SW480 (cell line): Measurements from ENCODE around the gene SDC3.

Experiments used
- DNase-seq: peaks from one replicate; pipeline ENCODE4 v3.0.0-alpha.2; 2016; ENCODE audit warnings: low spot score

The SDC3 gene

GRCh38 chr1:30847358-30847972 is 61.1 kb downstream of the SDC3 start:
- peak; percentile 88 for DNase-seq

- no peak for DNase-seq
These were observed 62.0 kb downstream of the SDC3 start for GRCh38 chr1:30846587-30846986.

GRCh38 chr1:30845904-30846290 is 62.7 kb downstream of the SDC3 start:
- DNase-seq, result no peak

- DNase-seq, result no peak
These were observed 63.2 kb downstream of the SDC3 start for GRCh38 chr1:30845237-30845903.

- no peak for DNase-seq
These were observed 63.9 kb downstream of the SDC3 start for GRCh38 chr1:30844631-30845030.

- no peak for DNase-seq
These were observed 65.7 kb downstream of the SDC3 start for GRCh38 chr1:30842697-30843354.

- no peak for DNase-seq
These were observed 67.5 kb downstream of the SDC3 start for GRCh38 chr1:30840904-30841598.

- DNase-seq, result no peak
These were observed 68.7 kb downstream of the SDC3 start for GRCh38 chr1:30839827-30840359.

GRCh38 chr1:30838996-30839395 is 69.6 kb downstream of the SDC3 start:
- no peak for DNase-seq

- DNase-seq, result no peak
These were observed 70.9 kb downstream of the SDC3 start for GRCh38 chr1:30837653-30838052.

GRCh38 chr1:30834253-30834652 is 74.3 kb downstream of the SDC3 start:
- no peak for DNase-seq

GRCh38 chr1:30830537-30830936 is 78.0 kb downstream of the SDC3 start:
- no peak for DNase-seq

GRCh38 chr1:30829889-30830288 is 78.7 kb downstream of the SDC3 start:
- no peak for DNase-seq

GRCh38 chr1:30824736-30825429 is 83.7 kb downstream of the SDC3 start:
- no peak for DNase-seq

- DNase-seq, result peak; percentile 93
These were observed 84.4 kb downstream of the SDC3 start for GRCh38 chr1:30823969-30824735.

- no peak for DNase-seq
These were observed 85.0 kb downstream of the SDC3 start for GRCh38 chr1:30823627-30823968.

GRCh38 chr1:30822966-30823581 is 85.5 kb downstream of the SDC3 start:
- no peak for DNase-seq

- DNase-seq, result no peak
These were observed 86.6 kb downstream of the SDC3 start for GRCh38 chr1:30822006-30822405.

- no peak for DNase-seq
These were observed 88.3 kb downstream of the SDC3 start for GRCh38 chr1:30820299-30820698.
